Ectodermal cell (in vitro differentiated cells): ENCODE data around the gene ANKDD1B.
"Not testable (repeated sequence)": the region's sequence is repeated elsewhere in the genome, so short reads cannot be mapped to it uniquely, and the experiment has no call there.

Experiments
- H3K27ac ChIP-seq: 2 replicates; pipeline ENCODE4 v1.7.0; 2013; ENCODE audit warnings: mild to moderate bottlenecking, low read depth, low read length; ENCODE audit not compliant: insufficient read depth, poor library complexity, severe bottlenecking
- H3K27me3 ChIP-seq: 2 replicates; pipeline ENCODE4 v1.7.0; 2013; ENCODE audit warnings: mild to moderate bottlenecking, low read length; ENCODE audit not compliant: insufficient read depth, control insufficient read depth, poor library complexity, severe bottlenecking
- H3K36me3 ChIP-seq: one replicate; pipeline ENCODE4 v1.7.0; 2013; ENCODE audit warnings: low read length; ENCODE audit not compliant: control insufficient read depth, insufficient read depth
- H3K4me1 ChIP-seq: one replicate; pipeline ENCODE4 v1.7.0; 2013; ENCODE audit warnings: low read length; ENCODE audit not compliant: control insufficient read depth, insufficient read depth
- H3K4me3 ChIP-seq: 2 replicates; pipeline ENCODE4 v1.7.0; 2013; ENCODE audit warnings: low read depth, low read length, control low read depth; ENCODE audit not compliant: insufficient read depth
- H3K9me3 ChIP-seq: 2 replicates; pipeline ENCODE4 v1.7.0; 2013; ENCODE audit warnings: mild to moderate bottlenecking, low read length, moderate library complexity; ENCODE audit not compliant: control insufficient read depth
- WGBS, 2 experiments: methylation state at CpG; one replicate each; pipeline ENCODE4 v1.1.7; 2013; ENCODE audit warnings: missing lambda C conversion rate in 2 of 2; 5-methylcytosine and 5-hydroxymethylcytosine counted together

ANKDD1B gene

DNA sequence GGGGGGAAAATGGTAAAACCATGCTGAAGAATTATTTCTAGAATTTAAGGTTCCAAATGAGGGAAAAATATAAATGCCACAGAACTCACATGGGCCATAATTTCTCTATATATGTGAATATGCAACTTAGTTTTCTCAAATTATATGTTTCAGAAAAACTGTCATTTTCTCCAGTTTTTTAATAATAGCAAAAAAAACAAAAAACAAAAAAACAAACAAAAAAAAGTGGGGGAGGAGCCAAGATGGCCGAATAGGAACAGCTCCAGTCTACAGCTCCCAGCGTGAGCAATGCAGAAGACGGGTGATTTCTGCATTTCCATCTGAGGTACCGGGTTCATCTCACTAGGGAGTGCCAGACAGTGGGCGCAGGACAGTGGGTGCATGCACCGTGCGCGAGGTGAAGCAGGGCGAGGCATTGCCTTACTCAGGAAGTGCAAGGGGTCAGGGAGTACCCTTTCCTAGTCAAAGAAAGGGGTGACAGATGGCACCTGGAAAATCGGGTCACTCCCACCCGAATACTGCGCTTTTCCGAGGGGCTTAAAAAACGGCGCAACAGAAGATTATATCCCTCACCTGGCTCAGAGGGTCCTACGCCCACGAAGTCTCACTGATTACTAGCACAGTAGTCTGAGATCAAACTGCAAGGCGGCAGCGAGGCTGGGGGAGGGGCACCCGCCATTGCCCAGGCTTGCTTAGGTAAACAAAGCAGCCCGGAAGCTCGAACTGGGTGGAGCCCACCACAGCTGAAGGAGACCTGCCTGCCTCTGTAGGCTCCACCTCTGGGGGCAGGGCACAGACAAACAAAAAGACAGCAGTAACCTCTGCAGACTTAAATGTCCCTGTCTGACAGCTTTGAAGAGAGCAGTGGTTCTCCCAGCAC is 84.5 kb downstream of the ANKDD1B start:
- H3K36me3 ChIP-seq, H3K4me3 ChIP-seq, H3K27me3 ChIP-seq, H3K9me3 ChIP-seq, H3K4me1 ChIP-seq, H3K27ac ChIP-seq: not testable (repeated sequence)
- 71 to 77% methylated on average over 22 of the region's 22 CpGs for whole genome bisulfite sequencing, 2 experiments

DNA sequence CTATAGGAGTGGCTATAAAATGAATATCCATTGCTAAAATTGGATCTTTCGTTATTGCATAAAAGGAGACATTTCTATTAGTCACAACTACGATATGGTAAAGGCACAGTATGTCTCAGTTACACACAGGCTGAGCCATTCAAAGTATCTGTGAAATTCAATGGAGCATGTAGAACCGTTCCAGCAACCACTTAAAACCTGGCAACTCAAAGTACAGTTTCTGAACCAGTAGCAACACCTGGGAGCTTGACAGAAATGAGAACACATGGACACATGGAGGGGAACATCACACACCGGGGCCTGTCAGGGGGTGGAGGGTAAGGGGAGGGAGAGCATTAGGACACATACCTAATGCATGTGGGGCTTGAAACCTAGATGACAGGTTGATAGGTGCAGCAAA is 90.6 kb downstream of the ANKDD1B start:
- WGBS, 2 experiments, result 98% methylated on average over 4 of the region's 4 CpGs
- Histone ChIP-seq H3K4me3 (no peak overlapping the region), H3K36me3 (peaks cover 15% of the 10 kb centered on the region), H3K4me1 (no peaks in the 10 kb centered on the region), H3K27me3 (no peaks in the 10 kb centered on the region), H3K9me3 (no peaks in the 10 kb centered on the region), H3K27ac (no peak overlapping the region)

DNA sequence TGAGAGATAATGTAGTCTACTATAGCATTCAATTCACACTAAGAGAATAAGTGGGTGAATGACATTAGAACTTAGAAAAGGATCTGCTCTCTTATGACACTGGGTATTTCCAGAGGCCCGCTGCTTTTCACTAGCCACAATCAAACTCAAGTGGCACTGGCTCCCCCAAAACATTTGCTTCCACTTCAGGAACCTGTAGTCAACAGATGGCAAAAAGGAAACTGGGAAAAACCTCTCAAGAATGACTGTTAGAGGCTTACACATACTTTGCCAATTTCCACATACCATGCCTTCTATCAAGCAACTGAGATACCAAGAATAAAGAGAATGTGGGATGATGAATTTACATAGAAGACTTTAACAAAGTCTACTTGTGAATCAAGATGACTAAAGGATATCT is 94.8 kb downstream of the ANKDD1B start:
- Histone ChIP-seq H3K27me3 (no peaks in the 10 kb centered on the region), H3K36me3 (peaks cover 19% of the 10 kb centered on the region), H3K27ac (no peak overlapping the region), H3K9me3 (no peaks in the 10 kb centered on the region), H3K4me1 (no peaks in the 10 kb centered on the region), H3K4me3 (no peak overlapping the region)
- 80 to 91% methylated on average over 1 of the region's 1 CpG for WGBS, 2 experiments

DNA sequence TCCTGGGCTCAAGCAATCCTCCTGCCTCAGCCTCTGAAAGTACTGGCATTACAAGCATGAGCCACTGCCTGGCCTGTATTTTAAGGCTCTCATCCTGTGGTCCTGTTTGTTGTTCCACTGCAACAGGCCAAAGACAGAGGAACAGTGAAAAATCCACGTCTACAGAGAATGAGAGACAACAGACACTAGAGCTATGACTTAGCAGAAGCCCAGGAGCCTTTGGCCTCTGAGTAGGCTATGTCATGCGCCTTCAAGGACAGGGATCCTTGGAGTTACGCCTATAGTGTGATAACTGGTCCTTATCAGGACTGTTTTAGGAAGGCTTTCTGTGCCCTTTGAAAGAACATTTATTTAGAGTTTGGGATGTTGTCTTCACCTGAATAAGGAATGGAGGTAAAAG is 95.5 kb downstream of the ANKDD1B start:
- WGBS, 2 experiments, result 80 to 83% methylated on average over 3 of the region's 3 CpGs
- Histone ChIP-seq H3K9me3 (no peaks in the 10 kb centered on the region), H3K27ac (no peak overlapping the region), H3K36me3 (peaks cover 17% of the 10 kb centered on the region), H3K4me1 (no peaks in the 10 kb centered on the region), H3K27me3 (no peaks in the 10 kb centered on the region), H3K4me3 (no peak overlapping the region)

DNA sequence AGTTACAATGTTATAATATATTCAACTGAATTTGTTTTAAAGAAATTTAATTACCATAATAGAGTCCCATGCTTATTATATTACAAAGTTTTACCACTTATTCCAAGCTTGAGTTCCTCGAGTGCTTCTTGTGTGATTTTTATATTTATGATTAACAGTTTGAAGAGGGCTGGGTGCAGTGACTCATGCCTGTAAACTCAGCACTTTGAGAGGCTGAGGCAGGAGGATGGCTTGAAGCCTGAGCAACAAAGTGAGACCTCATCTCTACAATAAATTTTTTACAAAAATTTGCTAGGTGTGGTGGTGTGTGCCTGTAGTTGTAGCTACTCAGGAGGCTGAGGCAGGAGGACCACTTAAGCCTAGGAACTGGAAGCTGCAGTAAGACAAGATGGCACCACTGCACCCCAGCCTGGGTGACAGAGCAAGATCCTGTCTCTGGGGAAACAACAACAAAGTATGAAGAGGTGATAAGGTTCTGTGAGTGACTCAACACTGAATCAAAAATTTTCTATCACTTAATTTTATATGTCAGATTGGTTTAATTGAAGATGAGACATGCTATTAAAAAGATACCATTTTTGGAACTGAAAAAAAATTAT is 96.8 kb downstream of the ANKDD1B start:
- Histone ChIP-seq H3K36me3 (peaks cover 9% of the 10 kb centered on the region), H3K4me3 (no peak overlapping the region), H3K4me1 (no peaks in the 10 kb centered on the region), H3K27me3 (no peaks in the 10 kb centered on the region), H3K27ac (no peak overlapping the region), H3K9me3 (no peaks in the 10 kb centered on the region)
- 78 to 100% methylated on average over 1 of the region's 1 CpG for WGBS, 2 experiments

DNA sequence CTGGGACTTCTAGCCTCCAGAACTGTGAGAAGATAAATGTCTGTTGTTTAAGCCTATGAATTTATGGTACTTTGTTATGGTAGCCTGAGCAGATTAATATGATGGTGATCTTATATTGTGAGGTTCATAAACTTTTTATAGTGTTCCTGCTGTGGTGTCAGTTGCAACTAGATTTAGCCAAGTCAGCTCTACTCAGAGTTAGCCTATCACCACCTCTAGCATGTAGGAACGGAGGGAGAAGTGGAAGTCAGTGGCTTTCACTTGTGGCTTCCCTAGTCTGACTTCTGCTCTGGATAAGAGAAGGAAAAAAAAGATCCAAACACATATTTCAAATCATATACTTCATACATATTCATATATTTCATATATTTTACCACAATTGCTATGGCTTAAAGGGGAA is 99.4 kb downstream of the ANKDD1B start:
- Histone ChIP-seq H3K9me3 (no peaks in the 10 kb centered on the region), H3K27me3 (no peaks in the 10 kb centered on the region), H3K27ac (no peak overlapping the region), H3K36me3 (peaks cover 4% of the 10 kb centered on the region), H3K4me1 (no peaks in the 10 kb centered on the region), H3K4me3 (no peak overlapping the region)
- 94 to 100% methylated on average over 1 of the region's 1 CpG for WGBS, 2 experiments

DNA sequence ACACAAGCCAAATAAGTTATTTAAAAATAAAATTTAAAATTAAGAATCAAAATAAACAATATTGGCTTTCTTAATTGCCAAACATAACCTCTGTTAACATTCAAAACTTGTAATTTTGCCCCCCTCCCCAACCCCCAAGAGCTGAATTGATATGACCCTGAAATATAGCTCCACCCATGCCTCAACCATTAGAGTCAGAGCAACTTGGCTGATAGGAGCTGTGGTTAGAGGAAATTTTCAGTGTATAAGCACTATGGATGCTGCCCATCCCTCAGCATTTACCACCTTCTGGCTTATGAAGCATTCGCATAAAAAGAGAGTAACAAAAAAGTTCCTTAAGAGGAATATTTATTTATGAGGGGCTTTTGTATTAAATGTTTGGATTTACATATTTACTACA is 99.9 kb downstream of the ANKDD1B start:
- Histone ChIP-seq H3K4me3 (no peak overlapping the region), H3K36me3 (peaks cover 4% of the 10 kb centered on the region), H3K27me3 (no peaks in the 10 kb centered on the region), H3K4me1 (peaks cover 4% of the 10 kb centered on the region), H3K27ac (no peak overlapping the region), H3K9me3 (no peaks in the 10 kb centered on the region)
- no CpG with 5 or more reads among the region's 1 CpG for WGBS, 2 experiments

DNA sequence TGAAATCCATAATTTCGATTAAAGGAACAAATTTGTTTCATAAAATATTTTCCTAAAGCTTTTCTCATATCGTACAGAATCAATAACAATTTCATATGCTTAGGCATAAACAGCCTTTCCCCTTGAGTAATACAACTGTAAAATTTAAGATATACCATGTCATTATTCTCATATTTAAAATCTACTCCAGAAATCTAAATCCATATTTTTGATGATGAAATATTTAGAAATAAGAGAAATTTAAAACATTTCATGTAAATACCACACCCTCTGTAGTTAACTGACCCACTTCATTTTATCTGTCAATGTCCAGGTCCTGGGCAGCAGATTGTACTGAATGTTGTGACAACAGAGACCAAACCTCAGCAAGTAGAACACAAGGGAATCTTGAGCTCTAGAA is 100.8 kb downstream of the ANKDD1B start:
- WGBS, 2 experiments, result 92 to 94% methylated on average over 2 of the region's 2 CpGs

DNA sequence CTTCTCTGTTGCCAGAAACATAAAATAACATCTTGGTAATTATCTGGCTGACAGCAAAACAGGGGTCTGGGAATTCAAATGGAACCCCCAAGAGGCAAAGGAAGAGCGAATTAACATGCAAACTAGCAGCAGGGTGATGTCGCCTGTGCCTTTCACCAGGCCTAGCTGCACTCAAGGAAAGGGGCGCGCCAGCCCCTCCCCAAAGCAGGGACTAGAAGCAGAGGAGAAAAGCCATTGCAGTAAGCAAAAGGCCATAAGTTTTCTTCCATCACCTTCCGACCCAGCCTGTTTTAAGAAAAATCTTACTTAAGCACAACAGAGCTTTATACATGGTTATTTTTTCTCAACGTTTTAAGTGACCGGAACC is 105.4 kb downstream of the ANKDD1B start:
- H3K9me3 ChIP-seq, result no peaks in the 10 kb centered on the region
- 1 to 2% methylated on average over 7 of the region's 7 CpGs for WGBS, 2 experiments
- peak overlapping the region; percentile 84 for H3K4me3 ChIP-seq
- H3K4me1 ChIP-seq, result peaks cover 5% of the 10 kb centered on the region
- H3K36me3 ChIP-seq, result no peaks in the 10 kb centered on the region
- peaks cover 4% of the 10 kb centered on the region for H3K27me3 ChIP-seq
- peak overlapping the region; percentile 88 for H3K27ac ChIP-seq

More for the DNA sequence above, 100.8 kb downstream of the ANKDD1B start:
- peaks cover 5% of the 10 kb centered on the region for H3K4me1 ChIP-seq
- H3K36me3 ChIP-seq, result peaks cover 4% of the 10 kb centered on the region
- H3K4me3 ChIP-seq, result no peak overlapping the region
- no peaks in the 10 kb centered on the region for H3K9me3 ChIP-seq
- no peaks in the 10 kb centered on the region for H3K27me3 ChIP-seq
- no peak overlapping the region for H3K27ac ChIP-seq

DNA sequence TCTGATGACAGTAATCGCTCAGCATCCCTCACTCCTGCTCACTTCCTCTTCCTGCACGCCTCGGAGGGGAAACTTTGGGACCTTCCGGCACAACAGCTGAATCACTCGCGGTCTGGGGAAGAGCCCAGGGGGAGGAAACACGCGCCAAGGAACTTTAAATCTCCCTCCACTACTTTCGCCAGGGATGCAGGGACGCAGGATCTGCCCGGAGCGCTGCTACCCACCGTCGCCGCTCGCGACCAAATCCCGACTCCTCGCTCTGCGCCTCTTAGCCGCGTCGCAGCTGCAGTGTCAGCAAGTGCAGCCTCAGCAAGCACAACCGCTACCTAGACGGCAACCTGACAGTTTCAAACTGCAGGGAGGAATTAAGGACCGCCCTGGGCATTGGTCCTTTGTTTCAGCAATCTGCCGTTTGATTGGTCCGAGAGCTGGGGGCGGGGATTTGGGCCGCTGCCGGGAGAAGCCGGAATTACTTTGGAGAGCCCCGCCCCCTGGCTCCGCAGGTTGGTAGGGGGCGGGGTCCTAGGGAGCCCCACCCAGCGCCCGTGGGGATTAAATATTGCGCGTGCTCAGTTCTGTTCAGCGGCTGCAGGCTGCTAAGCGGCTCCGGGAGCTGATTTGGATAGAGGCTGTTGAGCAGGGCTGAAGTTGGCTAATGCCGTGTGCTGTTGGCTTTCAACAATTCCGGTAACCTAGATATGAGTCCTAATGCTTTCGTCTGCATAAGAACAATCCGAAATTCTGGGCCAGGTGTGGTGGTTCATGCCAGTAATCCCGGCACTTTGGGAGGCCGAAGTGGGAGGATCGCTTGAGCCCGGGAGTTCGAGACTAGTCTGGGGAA is 106.0 kb downstream of the ANKDD1B start, which contains the start of gene POC5:
Gene POC5 (minus strand): TSS at position 356 of the 841 bp plus-strand sequence. CDS start 4,500 bp downstream, outside the sequence.
- Histone ChIP-seq H3K36me3 (no peaks in the 10 kb centered on the region), H3K27ac (peak within 1 kb of the TSS; percentile 88), H3K27me3 (peaks cover 4% of the 10 kb centered on the region), H3K9me3 (no peaks in the 10 kb centered on the region), H3K4me1 (peaks cover 5% of the 10 kb centered on the region), H3K4me3 (peak within 1 kb of the TSS; percentile 84)
- WGBS, 2 experiments, result 13 to 16% methylated on average over 51 of the region's 51 CpGs
